SK-N-SH treated with all-trans-retinoic acid at 6 μM for 48 hours (cell line): ENCODE results near the gene H3-3A.
A peak's percentile ranks its signal among the peaks of the same experiment; 100 is the strongest.
"Not testable (repeated sequence)": the region's sequence is repeated elsewhere in the genome, so short reads cannot be mapped to it uniquely, and the experiment has no call there.

Experiments
- ATAC-seq: fragments of 200-7000 bp; cut with Tn5 transposase; 3 replicates; pipeline ENCODE4 v1.9.1; 2020; ENCODE audit warnings: mild to moderate bottlenecking, moderate library complexity
- ARNTL ChIP-seq: fragments of 450-650 bp; formaldehyde crosslinking; IDR thresholded peaks from 2 replicates; pipeline ENCODE4 v1.5.0; 2020; ENCODE audit warnings: low read depth, mild to moderate bottlenecking, moderate library complexity, borderline replicate concordance
- BACH2 ChIP-seq: fragments of 250-450 bp; sonication (Bioruptor Pico); IDR thresholded peaks from 2 replicates; pipeline ENCODE4 v1.9.0; 2021; ENCODE audit warnings: mild to moderate bottlenecking, borderline replicate concordance
- CSDC2 ChIP-seq: fragments of 250-450 bp; sonication (Bioruptor Pico); IDR thresholded peaks from 2 replicates; pipeline ENCODE4 v1.5.0; 2020; ENCODE audit warnings: mild to moderate bottlenecking, moderate library complexity
- ESRRG ChIP-seq: fragments of 250-450 bp; sonication (Bioruptor Pico); IDR thresholded peaks from 2 replicates; pipeline ENCODE4 v1.6.1; 2021; ENCODE audit warnings: mild to moderate bottlenecking
- GLIS3 ChIP-seq: fragments of 250-450 bp; sonication (Bioruptor Pico); IDR thresholded peaks from 2 replicates; pipeline ENCODE4 v1.5.0; 2020; ENCODE audit warnings: mild to moderate bottlenecking, moderate library complexity
- ISL1 ChIP-seq: fragments of 250-450 bp; sonication (Bioruptor Pico); IDR thresholded peaks from 2 replicates; pipeline ENCODE4 v2.1.2; 2022; ENCODE audit warnings: mild to moderate bottlenecking, moderate library complexity
- OSR1 ChIP-seq: fragments of 250-450 bp; sonication (Bioruptor Pico); IDR thresholded peaks from 2 replicates; pipeline ENCODE4 v1.8.0; 2022; ENCODE audit warnings: moderate library complexity, mild to moderate bottlenecking, inconsistent platforms
- PPARA ChIP-seq: fragments of 250-450 bp; sonication (Bioruptor Pico); IDR thresholded peaks from 2 replicates; pipeline ENCODE4 v1.5.0; 2020; ENCODE audit warnings: mild to moderate bottlenecking, borderline replicate concordance
- RARB ChIP-seq: fragments of 250-450 bp; sonication (Bioruptor Pico); IDR thresholded peaks from 2 replicates; pipeline ENCODE4 v1.8.0; 2021; ENCODE audit warnings: mild to moderate bottlenecking, moderate library complexity
- SNAI2 ChIP-seq: fragments of 250-450 bp; sonication (Bioruptor Pico); IDR thresholded peaks from 2 replicates; pipeline ENCODE4 v1.5.0; 2020; ENCODE audit warnings: mild to moderate bottlenecking, moderate library complexity
- TCF4 ChIP-seq: fragments of 250-450 bp; sonication (Bioruptor Pico); IDR thresholded peaks from 2 replicates; pipeline ENCODE4 v1.8.0; 2021; ENCODE audit warnings: mild to moderate bottlenecking, moderate library complexity, borderline replicate concordance
- ZC3H10 ChIP-seq: fragments of 250-450 bp; sonication (Bioruptor Pico); IDR thresholded peaks from 2 replicates; pipeline ENCODE4 v1.5.1; 2021; ENCODE audit warnings: mild to moderate bottlenecking, moderate library complexity
- ZFP3 ChIP-seq: fragments of 250-450 bp; sonication (Bioruptor Pico); IDR thresholded peaks from 2 replicates; pipeline ENCODE4 v1.5.0; 2020; ENCODE audit warnings: mild to moderate bottlenecking, moderate library complexity
- ZFP30 ChIP-seq: fragments of 450-650 bp; formaldehyde crosslinking; IDR thresholded peaks from 2 replicates; pipeline ENCODE4 v1.5.0; 2022; ENCODE audit warnings: mild to moderate bottlenecking, moderate library complexity
- ZNF565 ChIP-seq: fragments of 450-650 bp; formaldehyde crosslinking; conservative IDR thresholded peaks from 2 replicates; pipeline ENCODE4 v1.5.0; 2020; ENCODE audit warnings: low read depth, mild to moderate bottlenecking, moderate library complexity
- ZNF8 ChIP-seq: fragments of 450-650 bp; formaldehyde crosslinking; IDR thresholded peaks from 2 replicates; pipeline ENCODE4 v1.5.0; 2020; ENCODE audit warnings: mild to moderate bottlenecking, moderate library complexity
- TF ChIP-seq, protein P1 (sequence below): fragments of 250-450 bp; sonication (Bioruptor Pico); IDR thresholded peaks from 2 replicates; pipeline ENCODE4 v1.5.0; 2020; ENCODE audit warnings: mild to moderate bottlenecking, moderate library complexity
- TF ChIP-seq, protein P2 (sequence below): fragments of 250-450 bp; sonication (Bioruptor Pico); IDR thresholded peaks from 2 replicates; pipeline ENCODE4 v1.8.0; 2021; ENCODE audit warnings: low read depth, mild to moderate bottlenecking, moderate library complexity, borderline replicate concordance
- TF ChIP-seq, protein P3 (sequence below): fragments of 250-450 bp; sonication (Bioruptor Pico); IDR thresholded peaks from 2 replicates; pipeline ENCODE4 v1.8.0; 2020; ENCODE audit warnings: mild to moderate bottlenecking, moderate library complexity, borderline replicate concordance
- TF ChIP-seq, protein P4 (sequence below): fragments of 250-450 bp; sonication (Bioruptor Pico); IDR thresholded peaks from 2 replicates; pipeline ENCODE4 v1.5.1; 2020; ENCODE audit warnings: low read depth, mild to moderate bottlenecking, moderate library complexity

The H3-3A gene

DNA sequence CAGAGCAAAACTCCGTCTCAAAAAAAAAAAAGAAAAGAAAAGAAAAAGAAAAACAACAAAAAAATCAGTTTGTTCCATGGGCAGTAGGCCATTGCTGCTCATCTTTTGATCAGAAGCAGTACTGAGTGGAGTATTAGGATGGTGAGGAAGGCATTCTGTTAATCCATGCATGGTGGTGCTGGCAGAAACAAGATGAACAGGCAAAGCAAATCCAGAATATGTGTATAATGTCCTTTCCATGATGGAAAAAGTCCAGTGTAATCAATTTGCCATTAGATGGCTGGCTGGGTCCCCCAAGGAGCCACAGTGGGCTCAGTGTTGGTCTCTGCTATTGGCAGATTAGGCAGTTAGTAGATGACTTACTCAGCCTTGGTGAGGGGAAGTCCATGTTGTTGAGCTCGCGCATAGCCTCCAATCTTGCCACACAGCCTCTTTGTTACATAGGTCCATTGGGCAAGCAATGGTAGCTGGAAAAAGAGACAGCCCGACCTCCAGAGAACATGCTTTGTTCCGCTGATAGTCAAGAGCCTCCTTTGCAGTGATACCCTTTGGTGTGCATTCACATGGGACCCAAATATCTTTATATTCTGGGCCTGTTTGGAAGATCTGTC lies 23.3 kb downstream of the H3-3A start:
- ATAC-seq = no peak
- TF ChIP-seq PPARA (no peak), BACH2 (no peak), TCF4 (CRISPR knock-in tag) (no peak)

DNA sequence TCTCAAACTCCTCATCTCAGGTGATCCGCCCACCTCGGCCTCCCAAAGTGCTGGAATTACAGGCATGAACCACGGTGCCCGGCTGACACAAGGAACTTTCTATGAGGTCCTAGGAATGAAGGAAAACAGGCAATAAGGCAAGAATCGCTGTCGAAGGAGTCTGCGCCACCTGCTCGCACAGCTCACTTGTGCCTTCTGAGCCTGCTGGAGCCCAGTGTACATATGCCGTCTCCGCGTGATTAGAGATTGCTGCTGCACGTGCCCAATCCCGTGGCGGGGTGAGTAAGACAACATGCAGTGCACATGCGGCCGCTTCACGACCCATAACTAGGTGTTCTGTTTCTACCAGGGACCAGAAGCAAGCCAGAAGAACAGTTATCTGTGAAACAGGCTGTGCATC lies 24.3 kb downstream of the H3-3A start:
- TF ChIP-seq TCF4 (CRISPR knock-in tag) (no peak), ZC3H10 (CRISPR knock-in tag) (no peak), ESRRG (CRISPR knock-in tag) (no peak)
- TF ChIP-seq, protein P1, sequence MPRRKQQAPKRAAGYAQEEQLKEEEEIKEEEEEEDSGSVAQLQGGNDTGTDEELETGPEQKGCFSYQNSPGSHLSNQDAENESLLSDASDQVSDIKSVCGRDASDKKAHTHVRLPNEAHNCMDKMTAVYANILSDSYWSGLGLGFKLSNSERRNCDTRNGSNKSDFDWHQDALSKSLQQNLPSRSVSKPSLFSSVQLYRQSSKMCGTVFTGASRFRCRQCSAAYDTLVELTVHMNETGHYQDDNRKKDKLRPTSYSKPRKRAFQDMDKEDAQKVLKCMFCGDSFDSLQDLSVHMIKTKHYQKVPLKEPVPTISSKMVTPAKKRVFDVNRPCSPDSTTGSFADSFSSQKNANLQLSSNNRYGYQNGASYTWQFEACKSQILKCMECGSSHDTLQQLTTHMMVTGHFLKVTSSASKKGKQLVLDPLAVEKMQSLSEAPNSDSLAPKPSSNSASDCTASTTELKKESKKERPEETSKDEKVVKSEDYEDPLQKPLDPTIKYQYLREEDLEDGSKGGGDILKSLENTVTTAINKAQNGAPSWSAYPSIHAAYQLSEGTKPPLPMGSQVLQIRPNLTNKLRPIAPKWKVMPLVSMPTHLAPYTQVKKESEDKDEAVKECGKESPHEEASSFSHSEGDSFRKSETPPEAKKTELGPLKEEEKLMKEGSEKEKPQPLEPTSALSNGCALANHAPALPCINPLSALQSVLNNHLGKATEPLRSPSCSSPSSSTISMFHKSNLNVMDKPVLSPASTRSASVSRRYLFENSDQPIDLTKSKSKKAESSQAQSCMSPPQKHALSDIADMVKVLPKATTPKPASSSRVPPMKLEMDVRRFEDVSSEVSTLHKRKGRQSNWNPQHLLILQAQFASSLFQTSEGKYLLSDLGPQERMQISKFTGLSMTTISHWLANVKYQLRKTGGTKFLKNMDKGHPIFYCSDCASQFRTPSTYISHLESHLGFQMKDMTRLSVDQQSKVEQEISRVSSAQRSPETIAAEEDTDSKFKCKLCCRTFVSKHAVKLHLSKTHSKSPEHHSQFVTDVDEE (CRISPR knock-in tag) = no peak
- ATAC-seq = no peak

DNA sequence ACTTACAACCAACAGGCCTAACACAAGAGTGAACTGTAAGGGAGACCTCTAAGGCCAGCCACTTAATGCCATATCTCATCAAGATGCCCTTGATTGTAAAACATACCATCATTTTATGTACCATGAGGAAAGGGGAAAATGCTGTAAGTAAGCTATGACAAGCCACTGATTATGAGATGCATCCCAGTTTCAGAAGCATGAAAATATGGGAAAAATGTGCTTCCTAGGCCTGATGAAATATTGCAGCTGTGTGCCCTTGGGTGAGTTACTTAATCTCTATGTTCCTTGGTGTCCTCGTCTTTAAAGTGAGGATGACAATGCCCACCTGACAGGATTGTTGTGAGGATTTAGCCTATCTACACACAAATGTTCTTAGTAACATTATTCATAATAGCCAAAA lies 28.9 kb downstream of the H3-3A start:
- no peak for ATAC-seq
- TF ChIP-seq ZC3H10 (CRISPR knock-in tag) (no peak), ISL1 (CRISPR knock-in tag) (no peak), PPARA (no peak), RARB (CRISPR knock-in tag) (no peak), BACH2 (no peak), SNAI2 (CRISPR knock-in tag) (no peak), ZFP30 (no peak)

DNA sequence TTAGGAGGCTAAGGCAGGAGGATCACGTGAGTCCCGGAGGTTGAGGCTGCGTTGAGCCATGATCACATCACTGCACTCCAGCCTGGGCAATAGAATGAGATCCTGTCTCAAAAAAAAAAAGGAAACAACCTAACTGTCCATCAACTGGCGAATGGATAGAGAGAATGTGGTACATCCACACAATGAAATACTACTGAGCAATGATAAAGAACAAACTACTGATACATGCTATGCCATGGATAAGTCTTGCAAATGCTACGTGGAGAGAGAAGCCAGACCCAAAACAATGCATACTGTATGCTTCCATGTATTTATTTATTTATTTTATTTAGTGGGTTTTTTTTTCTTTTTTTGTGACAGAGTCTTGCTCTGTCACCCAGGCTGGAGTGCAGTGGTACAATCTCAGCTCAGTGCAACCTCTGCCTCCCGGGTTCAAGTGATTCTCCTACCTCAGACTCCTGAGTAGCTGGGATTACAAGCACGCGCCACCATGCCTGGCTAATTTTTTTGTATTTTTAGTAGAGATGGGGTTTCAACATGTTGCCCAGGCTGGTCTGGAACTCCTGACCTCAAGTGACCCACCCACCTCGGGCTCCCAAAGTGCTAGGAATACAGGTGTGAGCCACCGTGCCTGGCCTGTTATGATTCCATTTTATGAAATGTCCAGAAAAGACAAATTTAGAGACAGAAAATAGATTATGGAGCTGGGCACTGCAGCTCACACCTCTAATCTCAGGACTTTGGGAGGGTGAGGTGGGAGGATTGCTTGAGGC lies 29.7 kb downstream of the H3-3A start:
- ATAC-seq = not testable (repeated sequence)
- TF ChIP-seq ZNF8 (CRISPR knock-in tag) = peak; percentile 81

DNA sequence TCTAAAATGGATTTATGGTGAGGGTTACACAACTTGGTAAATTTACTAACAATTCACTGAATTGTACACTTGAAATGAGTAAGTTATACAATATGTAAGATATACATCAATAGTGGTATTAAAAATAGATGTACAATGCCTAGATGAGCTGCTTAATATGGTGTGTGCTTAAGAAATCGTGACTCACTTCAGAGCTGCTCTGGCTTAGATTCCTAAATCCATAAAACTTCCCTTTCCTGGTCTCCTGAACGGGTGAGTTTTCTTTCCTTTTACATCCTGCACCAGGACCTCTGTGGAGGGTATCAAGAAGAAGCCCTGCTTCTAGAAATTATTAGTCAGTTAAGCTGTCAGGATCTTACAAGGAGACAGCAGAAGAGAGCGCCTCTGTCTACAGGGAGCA lies 30.4 kb downstream of the H3-3A start:
- ATAC-seq = no peak; the same call in 2 of the 3 replicates

DNA sequence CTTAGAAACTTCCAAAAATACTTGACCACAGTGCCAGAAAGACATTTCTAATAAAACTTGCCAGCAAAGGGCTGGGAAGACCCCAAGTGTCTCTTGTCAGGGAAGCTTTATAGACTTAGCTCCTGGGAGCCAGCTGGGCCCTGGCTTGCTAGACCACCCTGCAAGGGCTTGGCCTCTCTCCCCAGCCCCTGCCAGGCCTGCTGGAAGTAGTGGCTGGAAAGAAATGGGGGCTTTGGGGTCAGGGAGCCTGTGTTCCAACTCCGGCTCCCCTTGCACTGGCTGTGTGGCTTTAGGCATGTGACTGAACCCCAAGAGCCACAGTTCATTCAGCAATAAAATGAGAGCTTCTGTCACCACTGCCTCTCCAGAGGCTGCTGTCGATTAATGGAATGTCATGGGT lies 31.1 kb downstream of the H3-3A start:
- no peak for ATAC-seq
- TF ChIP-seq CSDC2 = no peak
- no peak for TF ChIP-seq BACH2
- TF ChIP-seq ZNF565 (CRISPR knock-in tag) = no peak
- TF ChIP-seq, protein P2, sequence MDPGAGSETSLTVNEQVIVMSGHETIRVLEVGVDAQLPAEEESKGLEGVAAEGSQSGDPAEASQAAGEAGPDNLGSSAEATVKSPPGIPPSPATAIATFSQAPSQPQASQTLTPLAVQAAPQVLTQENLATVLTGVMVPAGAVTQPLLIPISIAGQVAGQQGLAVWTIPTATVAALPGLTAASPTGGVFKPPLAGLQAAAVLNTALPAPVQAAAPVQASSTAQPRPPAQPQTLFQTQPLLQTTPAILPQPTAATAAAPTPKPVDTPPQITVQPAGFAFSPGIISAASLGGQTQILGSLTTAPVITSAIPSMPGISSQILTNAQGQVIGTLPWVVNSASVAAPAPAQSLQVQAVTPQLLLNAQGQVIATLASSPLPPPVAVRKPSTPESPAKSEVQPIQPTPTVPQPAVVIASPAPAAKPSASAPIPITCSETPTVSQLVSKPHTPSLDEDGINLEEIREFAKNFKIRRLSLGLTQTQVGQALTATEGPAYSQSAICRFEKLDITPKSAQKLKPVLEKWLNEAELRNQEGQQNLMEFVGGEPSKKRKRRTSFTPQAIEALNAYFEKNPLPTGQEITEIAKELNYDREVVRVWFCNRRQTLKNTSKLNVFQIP = no peak
- TF ChIP-seq, protein P3, sequence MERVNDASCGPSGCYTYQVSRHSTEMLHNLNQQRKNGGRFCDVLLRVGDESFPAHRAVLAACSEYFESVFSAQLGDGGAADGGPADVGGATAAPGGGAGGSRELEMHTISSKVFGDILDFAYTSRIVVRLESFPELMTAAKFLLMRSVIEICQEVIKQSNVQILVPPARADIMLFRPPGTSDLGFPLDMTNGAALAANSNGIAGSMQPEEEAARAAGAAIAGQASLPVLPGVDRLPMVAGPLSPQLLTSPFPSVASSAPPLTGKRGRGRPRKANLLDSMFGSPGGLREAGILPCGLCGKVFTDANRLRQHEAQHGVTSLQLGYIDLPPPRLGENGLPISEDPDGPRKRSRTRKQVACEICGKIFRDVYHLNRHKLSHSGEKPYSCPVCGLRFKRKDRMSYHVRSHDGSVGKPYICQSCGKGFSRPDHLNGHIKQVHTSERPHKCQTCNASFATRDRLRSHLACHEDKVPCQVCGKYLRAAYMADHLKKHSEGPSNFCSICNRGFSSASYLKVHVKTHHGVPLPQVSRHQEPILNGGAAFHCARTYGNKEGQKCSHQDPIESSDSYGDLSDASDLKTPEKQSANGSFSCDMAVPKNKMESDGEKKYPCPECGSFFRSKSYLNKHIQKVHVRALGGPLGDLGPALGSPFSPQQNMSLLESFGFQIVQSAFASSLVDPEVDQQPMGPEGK (CRISPR knock-in tag) = no peak
- no peak for TF ChIP-seq ZNF8 (CRISPR knock-in tag)
- no peak for TF ChIP-seq RARB (CRISPR knock-in tag)

More for the DNA sequence above, 30.4 kb downstream of the H3-3A start:
- TF ChIP-seq OSR1 (CRISPR knock-in tag) (no peak), ZFP3 (CRISPR knock-in tag) (no peak), GLIS3 (no peak), ARNTL (CRISPR knock-in tag) (no peak), SNAI2 (CRISPR knock-in tag) (no peak), ZNF565 (CRISPR knock-in tag) (no peak), ISL1 (CRISPR knock-in tag) (no peak)
- TF ChIP-seq, protein P4, sequence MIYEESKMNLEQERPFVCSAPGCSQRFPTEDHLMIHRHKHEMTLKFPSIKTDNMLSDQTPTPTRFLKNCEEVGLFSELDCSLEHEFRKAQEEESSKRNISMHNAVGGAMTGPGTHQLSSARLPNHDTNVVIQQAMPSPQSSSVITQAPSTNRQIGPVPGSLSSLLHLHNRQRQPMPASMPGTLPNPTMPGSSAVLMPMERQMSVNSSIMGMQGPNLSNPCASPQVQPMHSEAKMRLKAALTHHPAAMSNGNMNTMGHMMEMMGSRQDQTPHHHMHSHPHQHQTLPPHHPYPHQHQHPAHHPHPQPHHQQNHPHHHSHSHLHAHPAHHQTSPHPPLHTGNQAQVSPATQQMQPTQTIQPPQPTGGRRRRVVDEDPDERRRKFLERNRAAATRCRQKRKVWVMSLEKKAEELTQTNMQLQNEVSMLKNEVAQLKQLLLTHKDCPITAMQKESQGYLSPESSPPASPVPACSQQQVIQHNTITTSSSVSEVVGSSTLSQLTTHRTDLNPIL (CRISPR knock-in tag) = no peak
- TF ChIP-seq, protein P1 (CRISPR knock-in tag) = no peak
